Measurements from ENCODE around the gene ESRRA.

ESRRA gene

GRCh38 chr11:64334764-64335735 lies 29.7 kb downstream of the ESRRA start:
- peak in 1 of 2 donors; percentile 74 for DNase-seq

- no peak for DNase-seq
These were observed 32.4 kb downstream of the ESRRA start for GRCh38 chr11:64337538-64338249.

GRCh38 chr11:64338716-64339115 lies 33.4 kb downstream of the ESRRA start:
- no peak for DNase-seq

- no peak for DNase-seq
These were observed 34.0 kb downstream of the ESRRA start for GRCh38 chr11:64339286-64339685.

- DNase-seq: peak; percentile 91 to 93
These were observed 34.6 kb downstream of the ESRRA start, which contains the start of gene CCDC88B for GRCh38 chr11:64339754-64340408. Gene CCDC88B (plus strand): TSS chr11:64340204. CDS start chr11:64340267, 63 bp downstream.

- DNase-seq: peak; percentile 77 to 80
These were observed 35.5 kb downstream of the ESRRA start for GRCh38 chr11:64340671-64341335.

GRCh38 chr11:64341429-64341828 lies 36.1 kb downstream of the ESRRA start:
- no peak for DNase-seq

GRCh38 chr11:64341851-64342791 lies 36.8 kb downstream of the ESRRA start:
- DNase-seq: peak; percentile 91 to 93

- DNase-seq: no peak
These were observed 37.8 kb downstream of the ESRRA start for GRCh38 chr11:64342869-64343745.

- no peak for DNase-seq
These were observed 38.6 kb downstream of the ESRRA start for GRCh38 chr11:64343767-64344559.

GRCh38 chr11:64344787-64345186 lies 39.5 kb downstream of the ESRRA start:
- no peak for DNase-seq

GRCh38 chr11:64347193-64347867 lies 42.0 kb downstream of the ESRRA start:
- no peak for DNase-seq

GRCh38 chr11:64348383-64349024 lies 43.2 kb downstream of the ESRRA start:
- DNase-seq: no peak

GRCh38 chr11:64349025-64349387 lies 43.7 kb downstream of the ESRRA start:
- DNase-seq: no peak

GRCh38 chr11:64349404-64349803 lies 44.1 kb downstream of the ESRRA start:
- DNase-seq: no peak

- no peak for DNase-seq
These were observed 45.9 kb downstream of the ESRRA start for GRCh38 chr11:64351136-64351631.

- DNase-seq: no peak
These were observed 47.0 kb downstream of the ESRRA start for GRCh38 chr11:64352099-64352994.

Data from CD4-positive, alpha-beta T cell treated with Interleukin-4 for 1 hour (primary cell).